CD4-positive, alpha-beta T cell (primary cell): ENCODE results near the gene PRDM7. TPM values are rescaled to one million over a fixed set of nuclear protein-coding genes. Genes with fewer than 3 reads are reported as not detected.

ENCODE experiments used
- ATAC-seq: fragments of 200-7000 bp; cut with Tn5 transposase; one replicate; pipeline ENCODE4 v1.10.0; 2022; ENCODE audit warnings: mild to moderate bottlenecking; ENCODE audit not compliant: poor library complexity
- CTCF ChIA-PET: fragments of 350-600 bp; sonication (Branson Sonifier 250); formaldehyde crosslinking; loops from one replicate; lab custom pipeline; 2021; ENCODE audit warnings: antibody characterized with exemption, inconsistent platforms; lab: Charles Lee
- POLR2A ChIA-PET: fragments of 350-600 bp; sonication (Branson Sonifier 250); formaldehyde crosslinking; loops from one replicate; lab custom pipeline; 2021; ENCODE audit warnings: antibody characterized with exemption, inconsistent platforms; lab: Charles Lee
- DNase-seq, 14 experiments: peaks; one replicate each; pipeline ENCODE4 v3.0.0-alpha.2; 2013 to 2020; ENCODE audit warnings: mixed read lengths in 2 of 14
- H3K27ac ChIP-seq, 2 donors: one replicate each; pipeline versions ENCODE4 v1.5.1 to v1.7.0; 2013; ENCODE audit warnings: low read length in 2 of 2, low read depth in 1 of 2, mild to moderate bottlenecking in 1 of 2
- H3K27me3 ChIP-seq, 2 experiments: 1 replicate in 1 of 2; 2 replicates in 1 of 2; pipeline versions ENCODE4 v1.6.1 to v1.7.0; 2013; ENCODE audit warnings: low read length in 2 of 2, control low read depth in 1 of 2, mild to moderate bottlenecking in 1 of 2, moderate library complexity in 1 of 2; ENCODE audit not compliant: insufficient read depth in 2 of 2, control insufficient read depth in 1 of 2
- H3K36me3 ChIP-seq: one replicate; pipeline ENCODE4 v1.6.1; 2013; ENCODE audit warnings: low read length, control low read depth; ENCODE audit not compliant: insufficient read depth
- H3K4me1 ChIP-seq: one replicate; pipeline ENCODE4 v1.6.1; 2013; ENCODE audit warnings: low read length, control low read depth; ENCODE audit not compliant: insufficient read depth
- H3K4me3 ChIP-seq: one replicate; pipeline ENCODE4 v1.5.1; 2013; ENCODE audit warnings: mild to moderate bottlenecking, low read length, moderate library complexity
- H3K9me3 ChIP-seq, 2 experiments: 1 replicate in 1 of 2; 2 replicates in 1 of 2; pipeline versions ENCODE4 v1.6.1 to v1.7.0; 2013; ENCODE audit warnings: low read length in 2 of 2, mild to moderate bottlenecking in 2 of 2, control low read depth in 1 of 2, moderate library complexity in 1 of 2; ENCODE audit not compliant: control insufficient read depth in 1 of 2, insufficient read depth in 1 of 2
- H3K27ac Mint-ChIP-seq: one replicate; pipeline ENCODE4 v1.8.0; 2020; ENCODE audit warnings: mixed read lengths
- H3K27me3 Mint-ChIP-seq: one replicate; pipeline ENCODE4 v1.8.0; 2021; ENCODE audit warnings: mixed read lengths
- H3K36me3 Mint-ChIP-seq: one replicate; pipeline ENCODE4 v1.8.0; 2021; ENCODE audit warnings: low read depth, mixed read lengths
- H3K4me1 Mint-ChIP-seq: one replicate; pipeline ENCODE4 v1.8.0; 2021; ENCODE audit warnings: low read depth, mixed read lengths
- H3K4me3 Mint-ChIP-seq: one replicate; pipeline ENCODE4 v1.8.0; 2020; ENCODE audit warnings: mild to moderate bottlenecking, mixed read lengths
- H3K9me3 Mint-ChIP-seq: one replicate; pipeline ENCODE4 v1.8.0; 2020; ENCODE audit warnings: mixed read lengths
- CTCF ChIP-seq: fragments of 200-600 bp; IDR thresholded peaks from one replicate; pipeline ENCODE4 v1.8.0; 2022; ENCODE audit warnings: antibody characterized with exemption, mild to moderate bottlenecking
- intact Hi-C, 2 experiments: fragments of 100-400 bp; cut with DNase I in 1 of 2; cut with micrococcal nuclease in 1 of 2; formaldehyde crosslinking; loops; one replicate each; pipeline versions ENCODE4 v1.15.1 to v1.9.0; 2023 to 2025; cut with DNase I, micrococcal nuclease
- total RNA-seq, 174 experiments: library from RNA in 2 of 174; stranded (reverse) in 2 of 174; gene quantifications; one replicate each; pipeline ENCODE4 v1.2.3 and lab custom pipeline; 2021 to 2026

The PRDM7 gene
- total RNA-seq, 2 experiments from 2014 or later = not detected

DNA sequence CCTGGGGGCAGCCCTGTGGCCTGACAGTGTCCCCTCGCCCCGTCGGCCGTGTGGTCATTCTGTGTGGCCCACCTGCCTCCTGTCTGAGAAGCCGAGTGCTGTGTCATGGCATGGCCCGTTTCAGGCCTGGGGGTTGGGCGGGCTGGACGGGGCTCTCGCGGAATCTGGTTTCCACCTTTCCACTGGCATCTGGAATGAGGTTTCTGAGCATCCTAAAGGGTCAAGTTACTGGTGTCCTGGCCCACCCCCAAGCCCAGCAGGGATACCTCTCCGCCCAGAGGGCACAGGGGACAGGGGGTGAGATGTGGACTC, 65.7 kb downstream of the PRDM7 start:
- H3K4me1 Mint-ChIP-seq = peaks cover 22% of the 10 kb centered on the region
- no peak overlapping the region for H3K27ac ChIP-seq
- no peaks in the 10 kb centered on the region for H3K36me3 Mint-ChIP-seq
- H3K27me3 Mint-ChIP-seq = no peaks in the 10 kb centered on the region
- intact Hi-C loops = no loop called here
- no peaks in the 10 kb centered on the region for H3K9me3 Mint-ChIP-seq
- H3K36me3 ChIP-seq = no peaks in the 10 kb centered on the region
- no peak overlapping the region for H3K27ac Mint-ChIP-seq
- peaks cover 58% of the 10 kb centered on the region for H3K4me1 ChIP-seq
- H3K4me3 Mint-ChIP-seq = no peak overlapping the region
- H3K4me3 ChIP-seq = no peak overlapping the region
- CTCF ChIA-PET = no interaction called here
- H3K9me3 ChIP-seq = no peaks in the 10 kb centered on the region
- POLR2A ChIA-PET = no interaction called here
- H3K27me3 ChIP-seq = no peaks in the 10 kb centered on the region
- no peak for DNase-seq
- no peak for TF ChIP-seq CTCF
- no peak for ATAC-seq

- peaks cover under 1% of the 10 kb centered on the region for H3K36me3 ChIP-seq
- peaks cover 58% of the 10 kb centered on the region for H3K4me1 ChIP-seq
- H3K4me3 ChIP-seq = no peak overlapping the region
- no peaks in the 10 kb centered on the region for H3K27me3 Mint-ChIP-seq
- ATAC-seq = no peak
- no peaks in the 10 kb centered on the region for H3K9me3 Mint-ChIP-seq
- peaks cover 22% of the 10 kb centered on the region for H3K4me1 Mint-ChIP-seq
- H3K27ac ChIP-seq = no peak overlapping the region
- no peak overlapping the region for H3K27ac Mint-ChIP-seq
- H3K27me3 ChIP-seq = no peaks in the 10 kb centered on the region
- intact Hi-C loops = no loop called here
- POLR2A ChIA-PET = no interaction called here
- peak overlapping the region; percentile 38 for H3K4me3 Mint-ChIP-seq
- no peaks in the 10 kb centered on the region for H3K36me3 Mint-ChIP-seq
- CTCF ChIA-PET = no interaction called here
- no peak for DNase-seq
- H3K9me3 ChIP-seq = no peaks in the 10 kb centered on the region
- TF ChIP-seq CTCF = no peak
Measured at GRCh38 chr16:90010676-90011507, 66.2 kb downstream of the PRDM7 start.

GRCh38 chr16:90009172-90009899, 67.8 kb downstream of the PRDM7 start:
- DNase-seq (no peak), ATAC-seq (peak; percentile 22)
- H3K27me3 Mint-ChIP-seq = no peaks in the 10 kb centered on the region
- TF ChIP-seq CTCF = no peak
- peaks cover 60% of the 10 kb centered on the region for H3K4me1 ChIP-seq
- intact Hi-C loops = no loop called here
- peaks cover 22% of the 10 kb centered on the region for H3K4me1 Mint-ChIP-seq
- ChIA-PET POLR2A (interaction anchor here (0.8 to 1.3 kb wide), 3 partner anchors 10 to 73 kb away, joined by 3 to 14 read pairs (median 4); partner anchors contain the start of gene DBNDD1), CTCF (interaction anchor here (1.2 kb wide), 1 partner anchor 9 kb away, joined by 4 read pairs; the partner anchor contains the start of gene DBNDD1)
- H3K27ac Mint-ChIP-seq = peak overlapping the region; percentile 74
- no peaks in the 10 kb centered on the region for H3K36me3 Mint-ChIP-seq
- no peak overlapping the region for H3K27ac ChIP-seq
- H3K4me3 Mint-ChIP-seq = peak overlapping the region; percentile 87
- H3K27me3 ChIP-seq = no peaks in the 10 kb centered on the region
- peak overlapping the region; percentile 55 for H3K4me3 ChIP-seq
- no peaks in the 10 kb centered on the region for H3K9me3 Mint-ChIP-seq
- no peaks in the 10 kb centered on the region for H3K9me3 ChIP-seq
- H3K36me3 ChIP-seq = peaks cover 6% of the 10 kb centered on the region
